CD8-positive, alpha-beta memory T cell (primary cell): ENCODE data around the gene REEP6. TPM values are rescaled to one million over a fixed set of nuclear protein-coding genes. Genes with fewer than 3 reads are reported as not detected.

Source experiments
- polyA plus RNA-seq: library from polyadenylated mRNA; unstranded; fragments of 300-500 nt; fragmentation: Illumina TruSeq; gene quantifications from one replicate; pipeline ENCODE4 v1.2.3, GENCODE V29; 2021
- total RNA-seq, 2 experiments: library from RNA; stranded (reverse); gene quantifications; one replicate each; pipeline ENCODE4 v1.2.3, GENCODE V29; 2021

REEP6 gene
- total and polyA plus RNA-seq, 3 experiments from 2014 or later = 1.8 to 4.5 (median 2.0) TPM

Other genes with a start within 250 kb of the REEP6 start
- 100 to 1,000 TPM; 179 to 180 TPM for gene ATP5F1D, start 249.4 kb upstream of the REEP6 start, total RNA-seq
- gene ATP5F1D, start 249.4 kb upstream of the REEP6 start, polyA plus RNA-seq = 271 TPM
- gene MIDN, start 242.6 kb upstream of the REEP6 start, total RNA-seq = 10 to 100 TPM; 39.8 to 45.3 TPM
- 14.6 TPM for gene MIDN, start 242.6 kb upstream of the REEP6 start, polyA plus RNA-seq
- gene CIRBP, start 221.8 kb upstream of the REEP6 start, total RNA-seq = 100 to 1,000 TPM; 253 to 258 TPM
- gene CIRBP, start 221.8 kb upstream of the REEP6 start, polyA plus RNA-seq = 238 TPM
- 100 to 1,000 TPM; 113 TPM for gene FAM174C, start 215.7 kb upstream of the REEP6 start, total RNA-seq
- gene FAM174C, start 215.7 kb upstream of the REEP6 start, polyA plus RNA-seq = 100 TPM
- not detected for gene EFNA2, start 205.3 kb upstream of the REEP6 start, total RNA-seq
- not detected for gene EFNA2, start 205.3 kb upstream of the REEP6 start, polyA plus RNA-seq
- gene NDUFS7, start 107.3 kb upstream of the REEP6 start, total RNA-seq = 100 to 1,000 TPM; 102 to 104 TPM
- 207 TPM for gene NDUFS7, start 107.3 kb upstream of the REEP6 start, polyA plus RNA-seq
- gene GAMT, start 89.6 kb upstream of the REEP6 start, total RNA-seq = 10 to 100 TPM; 29.0 to 29.5 TPM
- gene GAMT, start 89.6 kb upstream of the REEP6 start, polyA plus RNA-seq = 20.4 TPM
- 100 to 1,000 TPM; 253 TPM for gene DAZAP1, start 83.6 kb upstream of the REEP6 start, total RNA-seq
- 7.7 TPM for gene DAZAP1, start 83.6 kb upstream of the REEP6 start, polyA plus RNA-seq
- gene RPS15, start 52.8 kb upstream of the REEP6 start, total RNA-seq = 1,000 to 10,000 TPM; 1,485 to 1,540 TPM
- gene RPS15, start 52.8 kb upstream of the REEP6 start, polyA plus RNA-seq = 2,756 TPM
- gene APC2, start 41.1 kb upstream of the REEP6 start, total RNA-seq = under 1 TPM; 0.09 to 0.11 TPM
- gene APC2, start 41.1 kb upstream of the REEP6 start, polyA plus RNA-seq = not detected
- gene C19orf25, start 12.0 kb upstream of the REEP6 start, total RNA-seq = 10 to 100 TPM; 36.9 to 41.4 TPM
- 56.7 TPM for gene C19orf25, start 12.0 kb upstream of the REEP6 start, polyA plus RNA-seq
- 1 to 10 TPM; 1.0 to 1.3 TPM for gene PCSK4, start 831 bp upstream of the REEP6 start, total RNA-seq
- 1.0 TPM for gene PCSK4, start 831 bp upstream of the REEP6 start, polyA plus RNA-seq
- 1 to 10 TPM; 2.3 to 2.7 TPM for gene ADAMTSL5, start 21.8 kb downstream of the REEP6 start, total RNA-seq
- gene ADAMTSL5, start 21.8 kb downstream of the REEP6 start, polyA plus RNA-seq = 1.0 TPM
- gene PLK5, start 32.9 kb downstream of the REEP6 start, total RNA-seq = not detected
- gene PLK5, start 32.9 kb downstream of the REEP6 start, polyA plus RNA-seq = not detected
- 10 to 100 TPM; 10.8 TPM for gene MEX3D, start 77.1 kb downstream of the REEP6 start, total RNA-seq
- gene MEX3D, start 77.1 kb downstream of the REEP6 start, polyA plus RNA-seq = not detected
- gene MBD3, start 101.7 kb downstream of the REEP6 start, total RNA-seq = 100 to 1,000 TPM; 127 to 138 TPM
- 13.7 TPM for gene MBD3, start 101.7 kb downstream of the REEP6 start, polyA plus RNA-seq
- 100 to 1,000 TPM; 239 to 266 TPM for gene UQCR11, start 114.3 kb downstream of the REEP6 start, total RNA-seq
- gene UQCR11, start 114.3 kb downstream of the REEP6 start, polyA plus RNA-seq = 613 TPM
- 10 to 100 TPM; 96.0 to 97.0 TPM for gene TCF3, start 161.4 kb downstream of the REEP6 start, total RNA-seq
- gene TCF3, start 161.4 kb downstream of the REEP6 start, polyA plus RNA-seq = 13.3 TPM